ENCODE data around the gene PRF1.

Gene PRF1

GRCh38 chr10:70599319-70599718 is 3.2 kb downstream of the PRF1 start:
- no peak overlapping the region for H4K5ac ChIP-seq (ENCODE audit: low read length)

GRCh38 chr10:70598857-70599295 is 3.7 kb downstream of the PRF1 start:
- no peaks in the 10 kb centered on the region for H3K79me1 ChIP-seq (ENCODE audit: low read length)
- no peak overlapping the region for H3K23ac ChIP-seq (ENCODE audit: low read length)
- no peaks in the 10 kb centered on the region for H3K36me3 ChIP-seq (ENCODE audit: control insufficient read depth, insufficient read depth, low read length)
- WGBS (ENCODE audit: extremely low coverage, insufficient coverage, low lambda C conversion rate), result no CpG with 5 or more reads among the region's 16 CpGs
- H2BK15ac ChIP-seq (replicated peaks; ENCODE audit: low read depth), result no peak overlapping the region
- H2AK5ac ChIP-seq (ENCODE audit: low read length), result no peak overlapping the region
- no peak overlapping the region for H4K5ac ChIP-seq (ENCODE audit: low read length)
- DNase-seq, result no peak
- H4K8ac ChIP-seq (ENCODE audit: low read depth, low read length), result no peak overlapping the region
- no peak overlapping the region for H2BK120ac ChIP-seq (ENCODE audit: low read depth, low read length)
- H3K4me1 ChIP-seq (ENCODE audit: control insufficient read depth, low read depth, low read length), result no peaks in the 10 kb centered on the region
- H2BK5ac ChIP-seq (ENCODE audit: low read length), result no peak overlapping the region
- H3K9ac ChIP-seq (ENCODE audit: low read length), result no peak overlapping the region
- no peaks in the 10 kb centered on the region for H3K79me2 ChIP-seq (ENCODE audit: control insufficient read depth, insufficient read depth, low read length)
- no peak overlapping the region for H3K18ac ChIP-seq (ENCODE audit: low read length)
- H3K27ac ChIP-seq (ENCODE audit: low read depth, low read length), result no peak overlapping the region
- H3K4ac ChIP-seq (ENCODE audit: low read depth, low read length), result no peak overlapping the region
- H3K27me3 ChIP-seq (ENCODE audit: insufficient read depth, low read length, poor library complexity), result no peaks in the 10 kb centered on the region
- no peak overlapping the region for H3K56ac ChIP-seq (ENCODE audit: low read length)
- H3K4me2 ChIP-seq (ENCODE audit: low read length), result no peak overlapping the region
- no peak overlapping the region for H3K4me3 ChIP-seq (ENCODE audit: low read length)

More at GRCh38 chr10:70599319-70599718, 3.2 kb downstream of the PRF1 start:
- H3K4me1 ChIP-seq (ENCODE audit: control insufficient read depth, low read depth, low read length), result no peaks in the 10 kb centered on the region
- no CpG with 5 or more reads among the region's 8 CpGs for WGBS (ENCODE audit: extremely low coverage, insufficient coverage, low lambda C conversion rate)
- no peaks in the 10 kb centered on the region for H3K79me1 ChIP-seq (ENCODE audit: low read length)
- no peak overlapping the region for H2BK15ac ChIP-seq (replicated peaks; ENCODE audit: low read depth)
- H3K27ac ChIP-seq (ENCODE audit: low read depth, low read length), result no peak overlapping the region
- no peak overlapping the region for H2BK5ac ChIP-seq (ENCODE audit: low read length)
- H3K18ac ChIP-seq (ENCODE audit: low read length), result no peak overlapping the region
- H3K4me2 ChIP-seq (ENCODE audit: low read length), result no peak overlapping the region
- H3K79me2 ChIP-seq (ENCODE audit: control insufficient read depth, insufficient read depth, low read length), result no peaks in the 10 kb centered on the region
- no peak overlapping the region for H3K56ac ChIP-seq (ENCODE audit: low read length)
- no peak overlapping the region for H4K8ac ChIP-seq (ENCODE audit: low read depth, low read length)
- no peak for DNase-seq
- H2AK5ac ChIP-seq (ENCODE audit: low read length), result no peak overlapping the region
- H3K4ac ChIP-seq (ENCODE audit: low read depth, low read length), result no peak overlapping the region
- H3K36me3 ChIP-seq (ENCODE audit: control insufficient read depth, insufficient read depth, low read length), result no peaks in the 10 kb centered on the region
- no peak overlapping the region for H3K23ac ChIP-seq (ENCODE audit: low read length)
- no peaks in the 10 kb centered on the region for H3K27me3 ChIP-seq (ENCODE audit: insufficient read depth, low read length, poor library complexity)
- no peak overlapping the region for H2BK120ac ChIP-seq (ENCODE audit: low read depth, low read length)
- H3K9ac ChIP-seq (ENCODE audit: low read length), result no peak overlapping the region
- H3K4me3 ChIP-seq (ENCODE audit: low read length), result no peak overlapping the region

- H3K4me3 ChIP-seq (ENCODE audit: low read length), result no peak overlapping the region
- no CpG with 5 or more reads among the region's 34 CpGs for WGBS (ENCODE audit: extremely low coverage, insufficient coverage, low lambda C conversion rate)
- no peaks in the 10 kb centered on the region for H3K79me2 ChIP-seq (ENCODE audit: control insufficient read depth, insufficient read depth, low read length)
- no peak overlapping the region for H2BK5ac ChIP-seq (ENCODE audit: low read length)
- H3K79me1 ChIP-seq (ENCODE audit: low read length), result no peaks in the 10 kb centered on the region
- no peak overlapping the region for H3K4ac ChIP-seq (ENCODE audit: low read depth, low read length)
- no peak overlapping the region for H4K5ac ChIP-seq (ENCODE audit: low read length)
- no peak overlapping the region for H4K8ac ChIP-seq (ENCODE audit: low read depth, low read length)
- no peak overlapping the region for H3K4me2 ChIP-seq (ENCODE audit: low read length)
- no peak overlapping the region for H3K23ac ChIP-seq (ENCODE audit: low read length)
- H3K4me1 ChIP-seq (ENCODE audit: control insufficient read depth, low read depth, low read length), result no peaks in the 10 kb centered on the region
- H3K36me3 ChIP-seq (ENCODE audit: control insufficient read depth, insufficient read depth, low read length), result no peaks in the 10 kb centered on the region
- H3K56ac ChIP-seq (ENCODE audit: low read length), result no peak overlapping the region
- no peak overlapping the region for H2AK5ac ChIP-seq (ENCODE audit: low read length)
- no peaks in the 10 kb centered on the region for H3K27me3 ChIP-seq (ENCODE audit: insufficient read depth, low read length, poor library complexity)
- H2BK15ac ChIP-seq (replicated peaks; ENCODE audit: low read depth), result no peak overlapping the region
- H3K27ac ChIP-seq (ENCODE audit: low read depth, low read length), result no peak overlapping the region
- no peak overlapping the region for H3K9ac ChIP-seq (ENCODE audit: low read length)
- no peak overlapping the region for H2BK120ac ChIP-seq (ENCODE audit: low read depth, low read length)
- no peak overlapping the region for H3K18ac ChIP-seq (ENCODE audit: low read length)
- no peak for DNase-seq
These were observed 4.4 kb downstream of the PRF1 start for GRCh38 chr10:70597856-70598815.

GRCh38 chr10:70596860-70597809 is 5.4 kb downstream of the PRF1 start:
- no peak overlapping the region for H2BK5ac ChIP-seq (ENCODE audit: low read length)
- no peaks in the 10 kb centered on the region for H3K79me1 ChIP-seq (ENCODE audit: low read length)
- no peak overlapping the region for H3K4me2 ChIP-seq (ENCODE audit: low read length)
- no peaks in the 10 kb centered on the region for H3K4me1 ChIP-seq (ENCODE audit: control insufficient read depth, low read depth, low read length)
- no peaks in the 10 kb centered on the region for H3K36me3 ChIP-seq (ENCODE audit: control insufficient read depth, insufficient read depth, low read length)
- H4K5ac ChIP-seq (ENCODE audit: low read length), result no peak overlapping the region
- no peak for DNase-seq
- no peak overlapping the region for H3K4ac ChIP-seq (ENCODE audit: low read depth, low read length)
- no peak overlapping the region for H3K4me3 ChIP-seq (ENCODE audit: low read length)
- H2AK5ac ChIP-seq (ENCODE audit: low read length), result no peak overlapping the region
- no peak overlapping the region for H3K18ac ChIP-seq (ENCODE audit: low read length)
- H3K23ac ChIP-seq (ENCODE audit: low read length), result no peak overlapping the region
- no CpG with 5 or more reads among the region's 8 CpGs for WGBS (ENCODE audit: extremely low coverage, insufficient coverage, low lambda C conversion rate)
- H3K27me3 ChIP-seq (ENCODE audit: insufficient read depth, low read length, poor library complexity), result no peaks in the 10 kb centered on the region
- H3K56ac ChIP-seq (ENCODE audit: low read length), result no peak overlapping the region
- H3K27ac ChIP-seq (ENCODE audit: low read depth, low read length), result no peak overlapping the region
- no peak overlapping the region for H2BK15ac ChIP-seq (replicated peaks; ENCODE audit: low read depth)
- H3K9ac ChIP-seq (ENCODE audit: low read length), result no peak overlapping the region
- H3K79me2 ChIP-seq (ENCODE audit: control insufficient read depth, insufficient read depth, low read length), result no peaks in the 10 kb centered on the region
- H2BK120ac ChIP-seq (ENCODE audit: low read depth, low read length), result no peak overlapping the region
- no peak overlapping the region for H4K8ac ChIP-seq (ENCODE audit: low read depth, low read length)

- Histone ChIP-seq H3K4me1 (ENCODE audit: control insufficient read depth, low read depth, low read length) (no peaks in the 10 kb centered on the region), H3K27me3 (ENCODE audit: insufficient read depth, low read length, poor library complexity) (no peaks in the 10 kb centered on the region), H3K27ac (ENCODE audit: low read depth, low read length) (no peak overlapping the region), H2BK15ac (replicated peaks; ENCODE audit: low read depth) (no peak overlapping the region), H3K9ac (ENCODE audit: low read length) (no peak overlapping the region), H3K36me3 (ENCODE audit: control insufficient read depth, insufficient read depth, low read length) (no peaks in the 10 kb centered on the region), H3K4me3 (ENCODE audit: low read length) (no peak overlapping the region), H3K23ac (ENCODE audit: low read length) (no peak overlapping the region), H2BK120ac (ENCODE audit: low read depth, low read length) (no peak overlapping the region), H2AK5ac (ENCODE audit: low read length) (no peak overlapping the region), H4K8ac (ENCODE audit: low read depth, low read length) (no peak overlapping the region), H3K18ac (ENCODE audit: low read length) (no peak overlapping the region), H2BK5ac (ENCODE audit: low read length) (no peak overlapping the region), H3K4me2 (ENCODE audit: low read length) (no peak overlapping the region), H4K5ac (ENCODE audit: low read length) (no peak overlapping the region), H3K79me1 (ENCODE audit: low read length) (no peaks in the 10 kb centered on the region), H3K56ac (ENCODE audit: low read length) (no peak overlapping the region), H3K4ac (ENCODE audit: low read depth, low read length) (no peak overlapping the region), H3K79me2 (ENCODE audit: control insufficient read depth, insufficient read depth, low read length) (no peaks in the 10 kb centered on the region)
- WGBS (ENCODE audit: extremely low coverage, insufficient coverage, low lambda C conversion rate), result no CpG with 5 or more reads among the region's 14 CpGs
- no peak for DNase-seq
These were observed 6.3 kb downstream of the PRF1 start for GRCh38 chr10:70596110-70596798.
